Keratinocyte (primary cell): ENCODE results near the gene VIPR2. TPM values are rescaled to one million over a fixed set of nuclear protein-coding genes. Genes with fewer than 3 reads are reported as not detected.

ENCODE experiments used
- DNase-seq: peaks from one replicate; pipeline ENCODE4 v3.0.0-alpha.2; 2011; ENCODE audit warnings: low read depth, missing footprints, low spot score
- FAIRE-seq: peaks from 2 replicates; lab custom pipeline; 2011; peaks lifted over from hg19 to GRCh38; lab: Jason Lieb, UNC
- H2AFZ ChIP-seq: 2 replicates; pipeline ENCODE4 v1.6.0; 2012; ENCODE audit warnings: low read length, control low read depth, inconsistent platforms; ENCODE audit not compliant: control insufficient read depth
- H3K27ac ChIP-seq: 2 replicates; pipeline ENCODE4 v1.5.1; 2011; ENCODE audit warnings: low read length; ENCODE audit not compliant: control insufficient read depth, insufficient read depth
- H3K27me3 ChIP-seq: 3 replicates; pipeline ENCODE4 v1.6.0; 2011; ENCODE audit warnings: low read length; ENCODE audit not compliant: control insufficient read depth, insufficient read depth; ENCODE audit errors: extremely low read depth
- H3K36me3 ChIP-seq, 2 experiments: 2 replicates in 1 of 2; 3 replicates in 1 of 2; pipeline ENCODE4 v1.5.1; 2011; ENCODE audit warnings: low read length in 2 of 2, mild to moderate bottlenecking in 1 of 2; ENCODE audit not compliant: control insufficient read depth in 2 of 2, insufficient read depth in 2 of 2; ENCODE audit errors: extremely low read depth in 1 of 2
- H3K4me1 ChIP-seq: 3 replicates; pipeline ENCODE4 v1.5.1; 2011; ENCODE audit warnings: low read length; ENCODE audit not compliant: control insufficient read depth, insufficient read depth; ENCODE audit errors: extremely low read depth
- H3K4me2 ChIP-seq: 3 replicates; pipeline ENCODE4 v1.6.0; 2011; ENCODE audit warnings: low read depth, low read length; ENCODE audit not compliant: control insufficient read depth, insufficient read depth; ENCODE audit errors: extremely low read depth
- H3K4me3 ChIP-seq, 3 experiments: fragments of 200-600 bp in 1 of 3; sonication (generic) in 1 of 3; 2 replicates in 2 of 3; 3 replicates in 1 of 3; pipeline ENCODE4 v1.5.1; 2011 to 2016; ENCODE audit warnings: low read length in 3 of 3, mild to moderate bottlenecking in 3 of 3, control low read depth in 2 of 3, inconsistent platforms in 1 of 3, low read depth in 1 of 3, mixed read lengths in 1 of 3, mixed run types in 1 of 3, moderate library complexity in 1 of 3; ENCODE audit not compliant: control insufficient read depth in 2 of 3, insufficient read depth in 2 of 3; ENCODE audit errors: extremely low read depth in 1 of 3
- H3K79me2 ChIP-seq: 2 replicates; pipeline ENCODE4 v1.6.0; 2012; ENCODE audit warnings: low read length; ENCODE audit not compliant: control insufficient read depth, insufficient read depth
- H3K9ac ChIP-seq: 3 replicates; pipeline ENCODE4 v1.6.0; 2011; ENCODE audit warnings: low read length; ENCODE audit not compliant: control insufficient read depth, insufficient read depth; ENCODE audit errors: extremely low read depth
- H3K9me1 ChIP-seq: 3 replicates; pipeline ENCODE4 v1.6.0; 2011; ENCODE audit warnings: low read length; ENCODE audit not compliant: control insufficient read depth, insufficient read depth; ENCODE audit errors: extremely low read depth
- H3K9me3 ChIP-seq: 2 replicates; pipeline ENCODE4 v1.5.1; 2012; ENCODE audit warnings: low read depth, low read length; ENCODE audit not compliant: control insufficient read depth
- H4K20me1 ChIP-seq: 3 replicates; pipeline ENCODE4 v1.6.0; 2011; ENCODE audit warnings: low read length; ENCODE audit not compliant: control insufficient read depth, insufficient read depth; ENCODE audit errors: extremely low read depth
- EZH2 ChIP-seq: IDR thresholded peaks from one replicate; pipeline ENCODE4 v1.6.1; 2012; ENCODE audit warnings: inconsistent platforms, mild to moderate bottlenecking, low read length, moderate library complexity
- dilution Hi-C: fragments of 300-500 bp; cut with MboI; formaldehyde crosslinking; loops from one replicate; pipeline ENCODE4 v1.7.0; 2020; ENCODE audit warnings: low sequenced_read_pairs; ENCODE audit not compliant: extremely low pct_ligation_motif_present
- polyA plus RNA-seq, 5 experiments: library from polyadenylated mRNA; depleted of rRNA in 3 of 5; stranded (reverse) in 3 of 5; stranded (forward) in 1 of 5; unstranded in 1 of 5; fragments of >200 nt; gene quantifications; 1 replicate in 1 of 5; 2 replicates in 3 of 5; 3 replicates in 1 of 5; pipeline versions ENCODE4 v1.2.1 to v1.2.3, GENCODE V29; 2011 to 2012; ENCODE audit warnings: missing spikeins in 2 of 5, low read depth in 1 of 5, low replicate concordance in 1 of 5
- TF ChIP-seq, protein P1 (sequence below), 3 experiments: IDR thresholded peaks in 1 of 3; conservative IDR thresholded peaks in 1 of 3; optimal IDR thresholded peaks in 1 of 3; 2 replicates in 2 of 3; 3 replicates in 1 of 3; pipeline versions ENCODE3 to v1.5.1; 2011; ENCODE audit warnings: low read length in 3 of 3, mild to moderate bottlenecking in 3 of 3, moderate library complexity in 2 of 3, control low read depth in 1 of 3, inconsistent platforms in 1 of 3; ENCODE audit not compliant: insufficient read depth in 2 of 3; ENCODE audit errors: extremely low read depth in 1 of 3

The VIPR2 gene
- polyA plus RNA-seq, 1 donor (not counting 4 experiments of a cell fraction or from before 2014, with no cell fraction given) = not detected

DNA sequence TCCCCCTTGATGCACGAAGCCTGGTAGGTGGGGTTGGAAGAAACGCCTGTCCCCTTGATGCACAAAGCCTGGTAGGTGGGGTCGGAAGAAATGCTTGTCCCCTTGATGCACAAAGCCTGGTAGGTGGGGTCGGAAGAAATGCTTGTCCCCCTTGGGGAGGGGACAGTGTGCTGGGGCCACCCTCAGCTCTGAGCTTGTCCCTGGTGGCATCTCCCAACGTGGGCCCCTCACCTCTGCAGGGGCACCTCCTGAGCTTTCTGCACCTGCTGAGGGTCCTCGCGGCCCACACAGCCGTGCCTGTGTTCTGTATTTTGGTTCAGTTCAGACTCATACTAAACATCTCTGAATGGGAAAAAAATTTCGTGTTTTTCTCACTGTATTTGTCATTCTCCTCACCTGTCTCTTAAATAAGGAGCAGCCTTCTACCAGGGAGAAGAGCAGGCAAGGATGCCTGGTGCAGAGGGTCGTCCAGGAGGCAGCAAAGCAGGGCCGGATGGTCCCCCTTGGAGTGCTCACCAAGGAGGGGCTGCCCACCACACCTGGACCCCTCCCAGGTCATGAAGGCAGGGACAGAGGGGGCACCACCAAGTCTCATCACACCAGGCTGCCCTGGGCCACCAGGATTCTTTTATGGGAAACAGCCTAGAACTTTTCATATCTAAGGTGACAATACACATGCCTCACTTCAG, 24.7 kb downstream of the VIPR2 start:
- no peak overlapping the region for H3K4me2 ChIP-seq
- TF ChIP-seq, protein P1, sequence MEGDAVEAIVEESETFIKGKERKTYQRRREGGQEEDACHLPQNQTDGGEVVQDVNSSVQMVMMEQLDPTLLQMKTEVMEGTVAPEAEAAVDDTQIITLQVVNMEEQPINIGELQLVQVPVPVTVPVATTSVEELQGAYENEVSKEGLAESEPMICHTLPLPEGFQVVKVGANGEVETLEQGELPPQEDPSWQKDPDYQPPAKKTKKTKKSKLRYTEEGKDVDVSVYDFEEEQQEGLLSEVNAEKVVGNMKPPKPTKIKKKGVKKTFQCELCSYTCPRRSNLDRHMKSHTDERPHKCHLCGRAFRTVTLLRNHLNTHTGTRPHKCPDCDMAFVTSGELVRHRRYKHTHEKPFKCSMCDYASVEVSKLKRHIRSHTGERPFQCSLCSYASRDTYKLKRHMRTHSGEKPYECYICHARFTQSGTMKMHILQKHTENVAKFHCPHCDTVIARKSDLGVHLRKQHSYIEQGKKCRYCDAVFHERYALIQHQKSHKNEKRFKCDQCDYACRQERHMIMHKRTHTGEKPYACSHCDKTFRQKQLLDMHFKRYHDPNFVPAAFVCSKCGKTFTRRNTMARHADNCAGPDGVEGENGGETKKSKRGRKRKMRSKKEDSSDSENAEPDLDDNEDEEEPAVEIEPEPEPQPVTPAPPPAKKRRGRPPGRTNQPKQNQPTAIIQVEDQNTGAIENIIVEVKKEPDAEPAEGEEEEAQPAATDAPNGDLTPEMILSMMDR (optimal IDR thresholded peaks at IDR 0.05 in 1 of 3, IDR thresholded peaks at IDR 0.05 in 1 of 3, conservative IDR thresholded peaks at IDR 0.05 in 1 of 3; ENCODE audit: extremely low read depth in 1 of 3, insufficient read depth in 2 of 3, low read length in 3 of 3) = no peak
- TF ChIP-seq EZH2 = no peak

DNA sequence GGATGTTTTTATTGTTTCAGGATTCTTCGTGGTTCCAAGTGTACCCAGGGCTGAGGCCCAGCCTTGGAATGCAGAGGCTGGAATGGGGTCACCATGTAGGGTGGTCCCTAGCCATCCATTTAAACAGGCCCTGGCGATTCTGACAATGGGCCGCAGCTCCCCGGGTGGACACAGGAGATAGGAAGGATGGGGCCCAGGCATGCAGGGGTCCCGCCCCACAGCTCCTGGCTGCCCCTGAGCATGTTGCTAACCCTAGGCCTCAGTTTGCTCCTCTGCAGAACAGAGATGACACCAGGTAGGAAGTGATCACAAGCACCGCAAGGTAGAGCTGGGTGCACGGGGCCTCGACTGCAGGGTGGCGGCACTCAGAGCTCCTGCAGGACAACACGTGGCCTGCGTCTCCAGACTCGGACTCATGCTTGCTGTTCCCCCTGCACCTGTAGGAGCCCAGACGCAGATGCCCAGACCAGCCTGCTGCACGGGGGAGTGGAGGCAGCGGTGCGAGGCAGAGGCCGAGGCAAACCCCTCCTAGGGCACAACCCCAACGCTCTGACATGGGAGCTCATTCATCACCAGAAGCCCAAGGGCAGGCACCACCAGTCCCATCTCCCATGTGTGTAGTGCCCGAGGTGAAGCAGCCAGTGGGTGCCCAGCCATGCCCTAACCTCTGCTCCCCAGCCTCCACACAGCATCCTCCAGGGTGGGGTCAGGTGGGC, 25.5 kb downstream of the VIPR2 start:
- no peaks in the 10 kb centered on the region for H3K4me1 ChIP-seq
- peaks cover under 1% of the 10 kb centered on the region for H3K27me3 ChIP-seq
- no peak overlapping the region for H3K4me3 ChIP-seq
- no peak for DNase-seq
- no peak overlapping the region for H3K4me2 ChIP-seq
- no peak overlapping the region for H2AFZ ChIP-seq
- H3K27ac ChIP-seq = no peak overlapping the region
- H3K9me3 ChIP-seq = peaks cover 3% of the 10 kb centered on the region
- TF ChIP-seq, protein P1 (optimal IDR thresholded peaks at IDR 0.05 in 1 of 3, IDR thresholded peaks at IDR 0.05 in 1 of 3, conservative IDR thresholded peaks at IDR 0.05 in 1 of 3; ENCODE audit: extremely low read depth in 1 of 3, insufficient read depth in 2 of 3, low read length in 3 of 3) = no peak
- no peak for TF ChIP-seq EZH2
- no peaks in the 10 kb centered on the region for H3K79me2 ChIP-seq
- no peaks in the 10 kb centered on the region for H4K20me1 ChIP-seq
- no peaks in the 10 kb centered on the region for H3K9me1 ChIP-seq
- H3K36me3 ChIP-seq = no peaks in the 10 kb centered on the region
- dilution Hi-C loops = no loop called here
- no peak for FAIRE-seq
- H3K9ac ChIP-seq = no peak overlapping the region

More for the DNA sequence above, 24.7 kb downstream of the VIPR2 start:
- Histone ChIP-seq H3K9ac (no peak overlapping the region), H3K9me3 (peaks cover 3% of the 10 kb centered on the region), H3K9me1 (no peaks in the 10 kb centered on the region), H3K79me2 (no peaks in the 10 kb centered on the region), H3K4me3 (no peak overlapping the region), H3K27me3 (no peaks in the 10 kb centered on the region), H2AFZ (no peak overlapping the region), H3K4me1 (no peaks in the 10 kb centered on the region), H3K27ac (no peak overlapping the region), H3K36me3 (no peaks in the 10 kb centered on the region), H4K20me1 (no peaks in the 10 kb centered on the region)
- DNase-seq = no peak
- FAIRE-seq = no peak
- dilution Hi-C loops = no loop called here
